LNCaP clone FGC (cell line): ENCODE measurements around the gene DLX6.

Source experiments
- DNase-seq: peaks from one replicate; pipeline ENCODE4 v3.0.0-alpha.2; 2011; ENCODE audit warnings: low read depth
- H3K4me3 ChIP-seq: 2 replicates; pipeline ENCODE4 v1.5.1; 2011; ENCODE audit warnings: mild to moderate bottlenecking, low read depth, low read length, control low read depth
- TF ChIP-seq, protein P1 (sequence below): IDR thresholded peaks from 2 replicates; pipeline ENCODE4 v1.5.1; 2012; ENCODE audit warnings: mild to moderate bottlenecking; ENCODE audit not compliant: control insufficient read depth, insufficient read depth; ENCODE audit errors: extremely low read depth

The DLX6 gene

DNA sequence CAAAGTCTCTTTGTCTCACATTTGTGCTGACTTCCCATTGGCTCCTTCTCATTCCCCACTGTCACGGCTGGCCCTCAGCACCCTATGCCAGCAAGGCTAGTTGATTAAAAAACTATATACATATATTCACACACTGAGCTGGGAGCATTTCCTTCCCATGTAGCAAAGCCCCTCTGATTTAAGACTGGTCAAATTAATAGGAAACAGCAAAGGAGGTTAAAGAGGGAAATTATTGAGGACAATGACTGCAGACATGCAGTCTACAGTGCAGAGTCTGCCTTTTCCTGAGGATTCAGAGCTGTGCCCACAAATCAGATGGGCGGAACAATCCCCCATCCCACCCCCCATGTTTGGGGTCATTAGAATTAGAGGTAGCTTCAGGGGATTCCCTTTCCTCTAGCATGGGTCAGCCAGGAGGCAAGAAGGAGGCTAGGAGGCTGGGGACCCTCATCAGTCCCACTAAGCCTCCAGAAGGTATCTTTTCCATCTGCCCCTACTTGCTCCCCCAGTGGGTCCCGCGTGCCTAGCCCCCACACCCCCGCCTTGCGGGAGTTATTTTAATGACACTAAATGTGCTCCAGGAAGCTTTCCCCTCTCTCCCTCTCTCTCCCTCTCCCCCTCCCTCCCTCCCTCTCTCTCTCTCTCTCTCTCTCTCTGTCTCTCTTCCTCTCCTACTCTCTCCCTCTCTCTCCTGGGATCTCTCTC is 9.8 kb upstream of the DLX6 start:
- no peak for DNase-seq
- TF ChIP-seq, protein P1, sequence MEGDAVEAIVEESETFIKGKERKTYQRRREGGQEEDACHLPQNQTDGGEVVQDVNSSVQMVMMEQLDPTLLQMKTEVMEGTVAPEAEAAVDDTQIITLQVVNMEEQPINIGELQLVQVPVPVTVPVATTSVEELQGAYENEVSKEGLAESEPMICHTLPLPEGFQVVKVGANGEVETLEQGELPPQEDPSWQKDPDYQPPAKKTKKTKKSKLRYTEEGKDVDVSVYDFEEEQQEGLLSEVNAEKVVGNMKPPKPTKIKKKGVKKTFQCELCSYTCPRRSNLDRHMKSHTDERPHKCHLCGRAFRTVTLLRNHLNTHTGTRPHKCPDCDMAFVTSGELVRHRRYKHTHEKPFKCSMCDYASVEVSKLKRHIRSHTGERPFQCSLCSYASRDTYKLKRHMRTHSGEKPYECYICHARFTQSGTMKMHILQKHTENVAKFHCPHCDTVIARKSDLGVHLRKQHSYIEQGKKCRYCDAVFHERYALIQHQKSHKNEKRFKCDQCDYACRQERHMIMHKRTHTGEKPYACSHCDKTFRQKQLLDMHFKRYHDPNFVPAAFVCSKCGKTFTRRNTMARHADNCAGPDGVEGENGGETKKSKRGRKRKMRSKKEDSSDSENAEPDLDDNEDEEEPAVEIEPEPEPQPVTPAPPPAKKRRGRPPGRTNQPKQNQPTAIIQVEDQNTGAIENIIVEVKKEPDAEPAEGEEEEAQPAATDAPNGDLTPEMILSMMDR, result no peak
- H3K4me3 ChIP-seq, result no peak overlapping the region

- no peak overlapping the region for H3K4me3 ChIP-seq
- TF ChIP-seq, protein P1, result no peak
- no peak for DNase-seq
Observed at GRCh38 chr7:96996111-96996957, 9.0 kb upstream of the DLX6 start.

- no peak overlapping the region for H3K4me3 ChIP-seq
- no peak for DNase-seq
- TF ChIP-seq, protein P1, result no peak
Observed at GRCh38 chr7:96996958-96997511, 8.3 kb upstream of the DLX6 start.

GRCh38 chr7:96997512-96998032 is 7.8 kb upstream of the DLX6 start:
- TF ChIP-seq, protein P1, result no peak
- H3K4me3 ChIP-seq, result no peak overlapping the region
- no peak for DNase-seq

- H3K4me3 ChIP-seq, result no peak overlapping the region
- DNase-seq, result no peak
- TF ChIP-seq, protein P1, result no peak
Observed at GRCh38 chr7:96998333-96998732, 7.0 kb upstream of the DLX6 start.

- DNase-seq, result no peak
- TF ChIP-seq, protein P1, result no peak
- no peak overlapping the region for H3K4me3 ChIP-seq
Observed at GRCh38 chr7:96998744-96999143, 6.6 kb upstream of the DLX6 start.
